GM10266 (cell line): ENCODE results near the gene NAPEPLD.
"Not testable (repeated sequence)": the region's sequence is repeated elsewhere in the genome, so short reads cannot be mapped to it uniquely, and the experiment has no call there.

Source experiments
- DNase-seq: peaks from one replicate; pipeline ENCODE4 v3.0.0; 2012; ENCODE audit errors: extremely low spot score
- TF ChIP-seq, protein P1 (sequence below): IDR thresholded peaks from 2 replicates; pipeline ENCODE4 v1.5.1; 2012; ENCODE audit warnings: mild to moderate bottlenecking, low read depth; ENCODE audit not compliant: control insufficient read depth, insufficient read depth; ENCODE audit errors: missing control alignments

Gene NAPEPLD

DNA sequence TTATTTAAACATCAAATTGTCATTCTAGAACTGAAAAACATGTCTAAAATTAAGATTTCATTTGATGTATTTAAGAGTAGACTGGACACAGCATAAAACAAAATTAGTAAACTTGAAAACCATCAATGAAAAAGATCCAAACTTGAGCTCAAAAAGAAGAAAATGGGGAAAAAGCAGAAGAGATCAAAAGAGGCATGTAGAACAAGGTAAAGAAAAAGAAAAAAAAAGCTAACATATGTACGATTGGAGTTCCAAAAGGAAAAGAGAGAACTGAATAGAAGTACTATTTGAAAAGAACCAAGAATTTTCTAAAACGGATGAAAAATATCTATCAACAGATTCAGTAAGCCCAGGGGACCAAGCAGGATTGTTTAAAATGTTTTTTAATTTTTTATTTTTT lies 77.9 kb downstream of the NAPEPLD start:
- TF ChIP-seq, protein P1, sequence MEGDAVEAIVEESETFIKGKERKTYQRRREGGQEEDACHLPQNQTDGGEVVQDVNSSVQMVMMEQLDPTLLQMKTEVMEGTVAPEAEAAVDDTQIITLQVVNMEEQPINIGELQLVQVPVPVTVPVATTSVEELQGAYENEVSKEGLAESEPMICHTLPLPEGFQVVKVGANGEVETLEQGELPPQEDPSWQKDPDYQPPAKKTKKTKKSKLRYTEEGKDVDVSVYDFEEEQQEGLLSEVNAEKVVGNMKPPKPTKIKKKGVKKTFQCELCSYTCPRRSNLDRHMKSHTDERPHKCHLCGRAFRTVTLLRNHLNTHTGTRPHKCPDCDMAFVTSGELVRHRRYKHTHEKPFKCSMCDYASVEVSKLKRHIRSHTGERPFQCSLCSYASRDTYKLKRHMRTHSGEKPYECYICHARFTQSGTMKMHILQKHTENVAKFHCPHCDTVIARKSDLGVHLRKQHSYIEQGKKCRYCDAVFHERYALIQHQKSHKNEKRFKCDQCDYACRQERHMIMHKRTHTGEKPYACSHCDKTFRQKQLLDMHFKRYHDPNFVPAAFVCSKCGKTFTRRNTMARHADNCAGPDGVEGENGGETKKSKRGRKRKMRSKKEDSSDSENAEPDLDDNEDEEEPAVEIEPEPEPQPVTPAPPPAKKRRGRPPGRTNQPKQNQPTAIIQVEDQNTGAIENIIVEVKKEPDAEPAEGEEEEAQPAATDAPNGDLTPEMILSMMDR, result no peak
- DNase-seq, result no peak

DNA sequence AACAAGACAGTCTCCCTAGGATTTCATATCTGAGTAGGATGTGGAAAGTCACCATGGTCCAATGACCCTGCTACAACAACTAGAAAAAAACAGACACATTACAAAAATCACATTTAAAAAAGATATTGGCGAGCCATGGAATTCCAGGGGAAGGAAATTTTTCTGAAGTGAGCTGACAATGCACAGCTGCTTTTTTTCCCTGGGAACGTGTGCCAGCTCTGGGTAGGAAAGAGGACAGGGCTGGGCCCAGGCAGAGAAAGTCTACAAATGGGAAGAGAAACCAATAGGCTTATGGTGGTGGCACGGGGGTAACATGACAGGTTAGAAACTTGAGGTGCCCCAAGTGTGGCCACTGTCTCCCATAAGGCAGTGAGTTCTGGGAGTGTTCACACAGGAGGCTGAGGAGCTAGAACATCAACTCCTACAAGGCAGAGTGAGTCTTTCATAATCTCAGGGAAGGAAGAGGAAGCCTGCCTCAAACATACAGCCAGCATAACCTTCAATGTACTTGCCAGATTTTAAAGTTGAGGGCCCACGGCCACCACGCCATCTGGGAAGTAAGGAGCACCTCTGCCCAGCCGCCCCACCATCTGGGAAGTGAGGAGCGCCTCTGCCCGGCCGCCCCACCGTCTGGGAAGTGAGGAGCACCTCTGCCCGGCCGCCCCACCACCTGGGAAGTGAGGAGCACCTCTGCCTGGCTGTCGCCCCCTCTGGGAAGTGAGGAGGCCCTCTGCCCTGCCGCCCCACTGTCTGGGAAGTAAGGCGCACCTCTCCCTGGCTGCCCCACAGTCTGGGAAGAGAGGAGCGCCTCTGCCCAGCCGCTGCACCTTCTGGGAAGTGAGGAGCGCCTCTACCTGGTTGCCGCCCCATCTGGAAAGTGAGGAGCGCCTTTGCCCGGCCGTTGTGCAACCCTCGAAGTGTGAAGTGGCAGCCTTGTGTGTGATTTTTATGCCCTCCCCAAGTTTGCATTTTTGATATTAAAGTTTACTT lies 80.2 kb downstream of the NAPEPLD start:
- no peak for DNase-seq
- TF ChIP-seq, protein P1, result no peak

DNA sequence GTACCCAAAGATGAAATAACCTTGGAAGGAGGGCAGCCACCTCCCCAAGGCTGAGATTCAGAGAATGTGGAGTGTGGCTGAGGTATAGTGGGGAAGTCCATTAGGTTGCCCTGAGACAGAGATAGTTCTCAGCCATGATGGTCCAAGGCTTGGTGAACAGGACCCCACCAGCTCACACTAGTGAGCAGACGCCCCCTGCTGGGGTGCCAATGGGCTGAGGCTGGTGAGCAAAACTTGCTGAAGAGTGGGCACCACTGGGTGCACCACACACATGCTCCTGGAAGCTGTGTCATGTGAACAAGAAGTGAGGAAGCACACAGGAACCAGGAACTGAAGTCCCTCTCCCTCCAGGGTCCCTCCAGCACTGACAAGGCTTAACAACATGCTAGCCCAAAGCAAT lies 83.2 kb downstream of the NAPEPLD start:
- TF ChIP-seq, protein P1, result peak; percentile 64
- DNase-seq, result peak; percentile 29

DNA sequence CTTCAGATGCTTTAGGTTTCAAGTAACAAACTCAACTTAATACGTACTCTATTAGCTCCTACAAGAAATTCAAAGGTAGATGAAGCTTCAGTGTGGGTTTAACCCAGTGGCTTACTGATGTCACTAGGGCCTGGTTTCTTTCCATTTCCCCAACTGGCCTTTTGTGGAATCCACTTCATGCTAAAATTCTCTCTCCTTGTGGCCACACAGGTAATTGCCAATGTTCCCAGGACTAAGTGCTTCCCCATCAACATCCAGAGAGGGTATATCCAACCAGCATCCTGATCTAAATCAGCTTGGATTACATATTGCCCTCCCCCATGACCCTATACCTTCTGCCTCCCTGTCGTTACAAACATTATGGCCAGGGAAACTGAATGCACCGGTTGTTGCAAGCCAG lies 85.0 kb downstream of the NAPEPLD start:
- DNase-seq, result no peak
- TF ChIP-seq, protein P1, result no peak

DNA sequence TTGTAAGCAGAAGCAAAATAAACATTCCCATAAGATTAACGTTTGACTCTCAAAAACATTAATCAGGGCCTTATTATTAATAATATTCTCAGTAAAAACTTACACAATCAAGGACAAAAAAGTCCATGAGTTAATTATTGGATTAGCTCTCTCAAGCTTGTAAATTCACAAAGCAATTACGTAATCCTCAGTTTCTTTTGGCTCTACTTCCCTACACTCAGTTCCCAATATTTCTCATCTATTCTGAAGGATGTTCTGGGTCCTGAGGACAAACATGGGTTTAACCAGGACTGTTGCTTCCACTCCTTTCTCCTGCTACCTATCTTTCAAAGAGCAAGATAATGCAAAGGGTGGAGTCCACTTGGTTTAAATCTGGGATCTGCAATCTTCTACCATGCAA lies 89.4 kb downstream of the NAPEPLD start:
- DNase-seq, result no peak
- TF ChIP-seq, protein P1, result no peak

DNA sequence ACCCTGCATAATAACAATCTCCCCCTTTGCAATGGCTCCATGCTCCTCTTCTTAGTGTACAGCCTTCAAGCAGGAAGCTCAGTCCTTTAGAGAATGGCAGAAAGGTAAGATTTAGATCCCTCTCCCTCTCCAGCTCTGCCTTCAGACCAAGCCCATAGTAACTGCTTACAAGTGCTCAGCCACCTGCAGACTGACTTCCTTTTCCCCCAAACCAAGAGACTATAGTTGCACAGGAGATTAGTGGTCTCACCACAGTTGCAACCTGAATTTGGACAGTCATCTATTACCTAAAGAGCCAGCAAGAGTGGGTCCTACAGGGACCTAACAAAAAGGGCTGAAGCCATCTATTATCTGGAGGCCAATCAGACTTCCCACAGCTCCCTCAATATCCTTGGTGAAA lies 90.8 kb downstream of the NAPEPLD start:
- no peak for DNase-seq
- TF ChIP-seq, protein P1, result no peak

DNA sequence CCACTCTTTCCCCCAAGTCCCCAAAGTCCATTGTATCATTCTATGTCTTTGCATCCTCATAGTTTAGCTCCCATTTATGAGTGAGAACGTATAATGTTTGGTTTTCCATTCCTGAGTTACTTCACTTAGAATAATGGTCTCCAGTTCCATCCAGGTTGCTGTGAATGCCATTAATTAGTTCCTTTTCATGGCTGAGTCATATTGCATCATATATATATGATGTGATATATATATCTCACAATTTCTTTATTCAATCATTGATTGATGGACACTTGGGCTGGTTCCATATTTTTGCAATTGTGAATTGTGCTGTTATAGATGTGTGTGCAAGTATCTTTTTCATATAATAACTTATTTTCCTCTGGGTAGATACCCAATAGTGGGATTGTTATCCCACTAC lies 92.9 kb downstream of the NAPEPLD start:
- not testable (repeated sequence) for DNase-seq
